Measurements from ENCODE around the gene MIOS. TPM values are rescaled to one million over a fixed set of nuclear protein-coding genes. Genes with fewer than 3 reads are reported as not detected.

Gene MIOS
- total and polyA plus RNA-seq, 9 of the 15 experiments (the other 6 are each of a cell fraction or from before 2014, with no cell fraction given) = 7.8 to 47.8 (median 30.6) TPM

GRCh38 chr7:7566651-7567611 is at the start of gene MIOS (continued):
- TF ChIP-seq ZFP30 (CRISPR knock-in tag; IDR thresholded peaks at IDR 0.05; ENCODE audit: borderline replicate concordance) = no peak
- no peak for TF ChIP-seq LEF1 (IDR thresholded peaks at IDR 0.05)
- no peak for TF ChIP-seq CREBBP (IDR thresholded peaks at IDR 0.05; ENCODE audit: low read depth, low read length)
- no peak for TF ChIP-seq CBFA2T3 (IDR thresholded peaks at IDR 0.05)
- TF ChIP-seq TAF7 (tag; IDR thresholded peaks at IDR 0.05) = no peak
- TF ChIP-seq ZNF263 (CRISPR knock-in tag; IDR thresholded peaks at IDR 0.05; ENCODE audit: borderline replicate concordance) = peak; percentile 58; the same call in 1 of the 2 replicates
- TF ChIP-seq TAF15 (IDR thresholded peaks at IDR 0.05; ENCODE audit: low read depth, low read length) = no peak
- TF ChIP-seq MTA3 (IDR thresholded peaks at IDR 0.05; ENCODE audit: borderline replicate concordance) = peak; percentile 55; the same call in 1 of the 2 replicates
- TF ChIP-seq ATF4 (CRISPR knock-in tag; IDR thresholded peaks at IDR 0.05) = no peak
- TF ChIP-seq, protein P1, sequence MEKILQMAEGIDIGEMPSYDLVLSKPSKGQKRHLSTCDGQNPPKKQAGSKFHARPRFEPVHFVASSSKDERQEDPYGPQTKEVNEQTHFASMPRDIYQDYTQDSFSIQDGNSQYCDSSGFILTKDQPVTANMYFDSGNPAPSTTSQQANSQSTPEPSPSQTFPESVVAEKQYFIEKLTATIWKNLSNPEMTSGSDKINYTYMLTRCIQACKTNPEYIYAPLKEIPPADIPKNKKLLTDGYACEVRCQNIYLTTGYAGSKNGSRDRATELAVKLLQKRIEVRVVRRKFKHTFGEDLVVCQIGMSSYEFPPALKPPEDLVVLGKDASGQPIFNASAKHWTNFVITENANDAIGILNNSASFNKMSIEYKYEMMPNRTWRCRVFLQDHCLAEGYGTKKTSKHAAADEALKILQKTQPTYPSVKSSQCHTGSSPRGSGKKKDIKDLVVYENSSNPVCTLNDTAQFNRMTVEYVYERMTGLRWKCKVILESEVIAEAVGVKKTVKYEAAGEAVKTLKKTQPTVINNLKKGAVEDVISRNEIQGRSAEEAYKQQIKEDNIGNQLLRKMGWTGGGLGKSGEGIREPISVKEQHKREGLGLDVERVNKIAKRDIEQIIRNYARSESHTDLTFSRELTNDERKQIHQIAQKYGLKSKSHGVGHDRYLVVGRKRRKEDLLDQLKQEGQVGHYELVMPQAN (IDR thresholded peaks at IDR 0.05; ENCODE audit: borderline replicate concordance) = no peak
- TF ChIP-seq FOXA3 (CRISPR knock-in tag; conservative IDR thresholded peaks at IDR 0.05 in 1 of 2, IDR thresholded peaks at IDR 0.05 in 1 of 2) = no peak
- TF ChIP-seq, protein P2, sequence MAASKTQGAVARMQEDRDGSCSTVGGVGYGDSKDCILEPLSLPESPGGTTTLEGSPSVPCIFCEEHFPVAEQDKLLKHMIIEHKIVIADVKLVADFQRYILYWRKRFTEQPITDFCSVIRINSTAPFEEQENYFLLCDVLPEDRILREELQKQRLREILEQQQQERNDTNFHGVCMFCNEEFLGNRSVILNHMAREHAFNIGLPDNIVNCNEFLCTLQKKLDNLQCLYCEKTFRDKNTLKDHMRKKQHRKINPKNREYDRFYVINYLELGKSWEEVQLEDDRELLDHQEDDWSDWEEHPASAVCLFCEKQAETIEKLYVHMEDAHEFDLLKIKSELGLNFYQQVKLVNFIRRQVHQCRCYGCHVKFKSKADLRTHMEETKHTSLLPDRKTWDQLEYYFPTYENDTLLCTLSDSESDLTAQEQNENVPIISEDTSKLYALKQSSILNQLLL (CRISPR knock-in tag; IDR thresholded peaks at IDR 0.05; ENCODE audit: borderline replicate concordance) = no peak
- no peak for TF ChIP-seq ZNF239 (CRISPR knock-in tag; IDR thresholded peaks at IDR 0.05)
- no peak for TF ChIP-seq ZNF57 (CRISPR knock-in tag; IDR thresholded peaks at IDR 0.05)
- TF ChIP-seq SIRT6 (IDR thresholded peaks at IDR 0.05; ENCODE audit: low read depth, low read length) = no peak
- no peak for TF ChIP-seq BRF1 (IDR thresholded peaks at IDR 0.05; ENCODE audit: borderline replicate concordance, extremely low read depth, insufficient read length)
- TF ChIP-seq, protein P3, sequence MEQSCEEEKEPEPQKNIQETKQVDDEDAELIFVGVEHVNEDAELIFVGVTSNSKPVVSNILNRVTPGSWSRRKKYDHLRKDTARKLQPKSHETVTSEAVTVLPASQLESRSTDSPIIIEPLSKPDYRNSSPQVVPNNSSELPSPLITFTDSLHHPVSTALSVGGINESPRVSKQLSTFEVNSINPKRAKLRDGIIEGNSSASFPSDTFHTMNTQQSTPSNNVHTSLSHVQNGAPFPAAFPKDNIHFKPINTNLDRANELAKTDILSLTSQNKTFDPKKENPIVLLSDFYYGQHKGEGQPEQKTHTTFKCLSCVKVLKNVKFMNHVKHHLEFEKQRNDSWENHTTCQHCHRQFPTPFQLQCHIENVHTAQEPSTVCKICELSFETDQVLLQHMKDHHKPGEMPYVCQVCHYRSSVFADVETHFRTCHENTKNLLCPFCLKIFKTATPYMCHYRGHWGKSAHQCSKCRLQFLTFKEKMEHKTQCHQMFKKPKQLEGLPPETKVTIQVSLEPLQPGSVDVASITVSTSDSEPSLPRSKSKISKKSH (CRISPR knock-in tag; IDR thresholded peaks at IDR 0.05) = no peak
- no peak for TF ChIP-seq MXD1 (CRISPR knock-in tag; IDR thresholded peaks at IDR 0.05; ENCODE audit: borderline replicate concordance, poor library complexity, severe bottlenecking)
- TF ChIP-seq ATF7 (IDR thresholded peaks at IDR 0.05) = peak; percentile 77
- TF ChIP-seq KAT2B (IDR thresholded peaks at IDR 0.05; ENCODE audit: low read depth, low read length) = no peak

Data from K562 (cell line).